ENCODE results near the gene ADAM8. TPM values are rescaled to one million over a fixed set of nuclear protein-coding genes. Genes with fewer than 3 reads are reported as not detected.

Gene ADAM8
- total and polyA plus RNA-seq, 8 donors = 2.0 to 9.8 (median 6.2) TPM

- WGBS, 2 donors = 3 to 6% methylated on average over 47 to 60 of the region's 60 CpGs
- DNase-seq = no peak
- Histone ChIP-seq H3K9me3 (no peaks in the 10 kb centered on the region), H3K4me3 (peak within 1 kb of the TSS in 2 of 4 donors; percentile 12 to 36), H3K36me3 (no peaks in the 10 kb centered on the region), H3K4me1 (peaks cover 0 to 4% (median 0%) of the 10 kb centered on the region in 3 donors), H3K27ac (no peak within 1 kb of the TSS), H3K27me3 (peaks cover 0 to 28% (median 4%) of the 10 kb centered on the region in 4 donors)
- no peak for ATAC-seq
- intact Hi-C loops (cut with DNase I) = no loop called here
- no peak for TF ChIP-seq CTCF (IDR thresholded peaks at IDR 0.05)
- no peak for FAIRE-seq
Observed at GRCh38 chr10:133237588-133238465, 38.8 kb downstream of the ADAM8 start, which contains the start of gene VENTX. Gene VENTX, plus strand, starts transcription at chr10:133237855. Its CDS starts 60 bp downstream, at chr10:133237915.

GRCh38 chr10:133237241-133237587 lies 39.5 kb downstream of the ADAM8 start:
- intact Hi-C loops (cut with DNase I) = no loop called here
- peaks cover 0 to 30% (median 4%) of the 10 kb centered on the region in 4 donors for H3K27me3 ChIP-seq
- WGBS, 2 donors = 1 to 3% methylated on average over 29 to 32 of the region's 32 CpGs

GRCh38 chr10:133236401-133237240 lies 40.0 kb downstream of the ADAM8 start:
- no peak for DNase-seq
- H3K36me3 ChIP-seq = no peaks in the 10 kb centered on the region

More at GRCh38 chr10:133237241-133237587, 39.5 kb downstream of the ADAM8 start:
- no peaks in the 10 kb centered on the region for H3K9me3 ChIP-seq
- DNase-seq (no peak), ATAC-seq (no peak), FAIRE-seq (no peak)
- H3K27ac ChIP-seq = no peak overlapping the region
- H3K4me3 ChIP-seq = peak overlapping the region in 1 of 4 donors; percentile 36
- H3K4me1 ChIP-seq = peaks cover 0 to 4% (median 0%) of the 10 kb centered on the region in 3 donors
- H3K36me3 ChIP-seq = no peaks in the 10 kb centered on the region
- no peak for TF ChIP-seq CTCF (IDR thresholded peaks at IDR 0.05)

GRCh38 chr10:133235932-133236331 lies 40.7 kb downstream of the ADAM8 start:
- H3K9me3 ChIP-seq = no peaks in the 10 kb centered on the region
- FAIRE-seq (no peak), ATAC-seq (peak in 2 of 4 donors; percentile 18 to 57), DNase-seq (no peak)
- no peak for TF ChIP-seq CTCF (IDR thresholded peaks at IDR 0.05)
- peaks cover 0 to 27% (median 4%) of the 10 kb centered on the region in 4 donors for H3K27me3 ChIP-seq
- H3K4me1 ChIP-seq = peaks cover 0 to 4% (median 0%) of the 10 kb centered on the region in 3 donors
- WGBS, 2 donors = 3 to 6% methylated on average over 17 to 18 of the region's 18 CpGs
- intact Hi-C loops (cut with DNase I) = no loop called here
- H3K4me3 ChIP-seq = peak overlapping the region in 1 of 4 donors; percentile 36
- H3K36me3 ChIP-seq = no peaks in the 10 kb centered on the region
- no peak overlapping the region for H3K27ac ChIP-seq

More at GRCh38 chr10:133236401-133237240, 40.0 kb downstream of the ADAM8 start:
- Histone ChIP-seq H3K9me3 (no peaks in the 10 kb centered on the region), H3K4me1 (peaks cover 0 to 4% (median 0%) of the 10 kb centered on the region in 3 donors), H3K4me3 (peak overlapping the region in 2 of 4 donors; percentile 12 to 36), H3K27me3 (peaks cover 0 to 31% (median 4%) of the 10 kb centered on the region in 4 donors), H3K27ac (no peak overlapping the region)
- TF ChIP-seq CTCF (IDR thresholded peaks at IDR 0.05) = no peak
- FAIRE-seq (no peak), ATAC-seq (peak in 2 of 4 donors; percentile 28 to 51)
- 1 to 2% methylated on average over 95 to 103 of the region's 103 CpGs for WGBS, 2 donors
- intact Hi-C loops (cut with DNase I) = no loop called here

Measured in pancreas (tissue), 10 donors.